Articular chondrocyte of knee joint (primary cell): Measurements from ENCODE around the gene CATSPER4. TPM values are rescaled to one million over a fixed set of nuclear protein-coding genes. Genes with fewer than 3 reads are reported as not detected.

Experiments
- total RNA-seq: library from RNA; depleted of rRNA; stranded (reverse); fragments of >200 nt; gene quantifications from 2 replicates; pipeline ENCODE4 v1.2.3, GENCODE V29; 2012

Gene CATSPER4
- not detected in 2 replicates for total RNA-seq

GRCh38 chr1:26190373-26190987, at the start of gene CATSPER4:
Gene CATSPER4, plus strand, starts transcription at chr1:26190602. Its CDS starts 26 bp downstream, at chr1:26190628.

DNA sequence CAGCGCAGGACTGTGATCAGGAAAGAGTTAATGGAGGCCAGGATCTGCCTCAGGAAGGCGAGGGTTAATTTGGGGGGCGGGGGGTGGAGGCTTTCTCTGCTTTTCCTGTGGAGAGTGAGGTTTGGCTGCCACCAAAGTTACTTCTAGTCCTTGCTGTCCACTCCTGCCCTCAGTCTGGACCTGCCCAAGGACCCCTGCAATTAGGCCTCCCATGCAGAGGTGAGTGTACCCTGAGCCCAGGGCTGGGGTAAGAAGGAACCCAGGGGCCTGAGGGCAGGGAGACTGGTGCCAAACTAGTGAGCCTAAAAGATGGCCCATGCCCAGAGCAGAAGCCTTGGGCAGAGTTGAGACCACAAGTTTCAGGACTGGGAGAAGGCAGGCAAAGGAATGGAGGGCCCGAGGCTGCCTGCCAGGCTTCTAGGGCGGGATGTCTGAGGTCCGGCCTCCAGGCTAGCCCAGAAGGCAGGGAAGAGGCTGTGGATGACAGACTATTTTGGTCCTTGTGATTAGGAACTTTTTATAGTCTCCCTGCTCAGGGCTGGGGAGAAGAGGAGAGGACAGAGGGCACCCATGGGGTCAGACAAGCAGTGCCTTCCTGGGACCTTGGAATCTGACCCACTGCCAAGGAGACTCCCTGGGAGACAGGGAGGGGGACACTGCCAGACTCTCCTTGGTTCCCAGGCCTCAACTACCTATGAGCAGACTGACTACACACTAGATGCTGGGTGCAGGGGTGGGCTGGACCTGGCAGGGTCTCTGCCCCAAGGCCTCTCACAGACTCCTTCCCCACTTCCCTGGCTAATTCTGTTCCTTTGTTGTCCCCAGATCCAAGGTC, 31.3 kb upstream of the CATSPER4 start, which contains the start of gene FAM110D:
FAM110D (plus strand) TSS at position 172 of the 835 bp plus-strand sequence. CDS start 2,213 bp downstream, outside the sequence.

GRCh38 chr1:26168410-26169197, 21.8 kb upstream of the CATSPER4 start, which contains the start of gene C1orf232:
Gene C1orf232, minus strand, starts transcription at chr1:26168963. Its CDS starts 464 bp downstream, at chr1:26168499.

DNA sequence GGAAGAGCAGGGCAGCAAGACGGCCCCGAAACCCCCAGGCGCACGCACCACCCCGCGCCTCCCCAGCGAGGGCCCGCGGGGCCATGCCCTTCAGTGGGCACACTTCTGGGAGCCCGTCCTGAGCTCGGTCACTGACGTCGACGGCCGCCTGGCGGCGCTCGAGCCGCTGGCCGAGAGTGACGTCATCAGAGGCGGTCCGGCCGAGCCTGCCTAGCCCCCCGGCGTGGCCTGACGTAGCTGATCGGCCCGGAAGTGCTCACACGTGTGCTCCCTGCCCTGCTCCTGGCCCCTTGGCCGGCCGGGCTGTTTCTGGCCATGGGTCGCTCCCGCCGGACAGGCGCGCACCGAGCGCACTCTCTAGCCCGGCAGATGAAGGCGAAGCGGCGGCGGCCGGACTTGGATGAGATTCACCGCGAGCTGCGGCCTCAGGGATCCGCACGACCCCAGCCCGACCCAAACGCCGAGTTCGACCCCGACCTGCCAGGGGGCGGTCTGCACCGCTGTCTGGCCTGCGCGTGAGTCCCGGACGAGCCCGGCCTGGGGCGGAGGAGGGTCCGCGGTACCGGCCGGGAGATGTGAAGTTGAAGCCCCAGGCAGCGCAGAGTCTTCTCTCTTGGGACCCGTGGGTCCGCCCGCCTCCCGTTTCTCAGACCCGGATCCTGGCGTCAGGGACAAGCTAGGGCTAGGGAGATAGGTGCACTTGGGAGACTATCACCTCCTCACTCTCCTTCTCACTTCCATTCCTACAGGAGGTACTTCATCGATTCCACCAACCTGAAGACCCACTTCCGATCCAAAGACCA, 20.5 kb upstream of the CATSPER4 start, which contains the start of gene ZNF593:
ZNF593 (plus strand) TSS at position 240 of the 803 bp plus-strand sequence; CDS start at position 316, 76 bp downstream.

DNA sequence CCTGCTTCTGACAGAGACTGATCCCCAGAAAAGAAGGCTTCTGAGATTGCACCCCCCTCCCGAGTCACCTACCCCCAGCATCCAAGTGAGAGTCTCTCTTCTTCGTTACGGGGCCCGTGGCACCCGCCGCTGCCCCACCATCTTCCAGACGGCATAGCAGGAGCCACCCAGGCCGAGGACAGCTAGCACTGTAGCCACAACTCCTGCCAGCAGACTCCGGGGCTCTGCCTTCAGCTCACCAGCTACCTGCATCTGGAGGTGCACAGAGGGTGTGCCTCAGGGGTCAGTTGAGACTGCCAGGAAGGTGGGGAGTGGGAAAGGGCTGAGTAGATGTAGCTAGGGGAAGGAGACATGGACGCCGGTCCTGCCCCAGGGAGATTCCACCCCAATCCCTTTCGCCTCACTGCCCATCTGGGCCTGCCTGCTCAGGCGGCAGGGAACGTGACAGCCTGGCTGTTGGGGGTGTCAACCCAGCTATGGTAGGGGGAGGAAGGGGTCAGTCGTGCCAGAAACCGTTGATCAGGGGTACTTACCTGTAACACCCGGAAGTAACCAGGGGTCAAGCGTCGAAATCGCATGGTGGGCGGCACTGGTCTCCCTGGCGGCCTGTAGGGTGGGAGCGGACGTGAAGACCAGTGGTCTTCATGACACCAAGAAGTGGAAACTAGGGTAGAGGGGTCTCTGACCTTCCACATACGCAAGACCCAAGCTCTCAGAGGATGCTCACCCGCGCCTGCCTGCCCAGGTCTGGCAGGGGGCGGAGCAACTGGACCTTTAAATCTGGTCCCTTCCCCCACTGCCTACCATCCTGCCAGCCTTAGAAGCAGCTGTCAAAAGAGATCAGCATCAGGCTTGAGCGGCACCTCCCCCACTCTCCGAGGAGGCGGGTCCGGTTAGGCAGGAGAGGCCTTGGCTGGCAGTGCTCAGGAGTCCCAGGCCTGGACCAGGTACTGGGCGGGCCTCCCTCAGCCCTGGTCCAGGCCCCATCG, 19.0 kb upstream of the CATSPER4 start, which contains the start of gene ZNF593OS:
ZNF593OS (minus strand) TSS at position 749 of the 989 bp plus-strand sequence; CDS start at position 578, 171 bp downstream.

DNA sequence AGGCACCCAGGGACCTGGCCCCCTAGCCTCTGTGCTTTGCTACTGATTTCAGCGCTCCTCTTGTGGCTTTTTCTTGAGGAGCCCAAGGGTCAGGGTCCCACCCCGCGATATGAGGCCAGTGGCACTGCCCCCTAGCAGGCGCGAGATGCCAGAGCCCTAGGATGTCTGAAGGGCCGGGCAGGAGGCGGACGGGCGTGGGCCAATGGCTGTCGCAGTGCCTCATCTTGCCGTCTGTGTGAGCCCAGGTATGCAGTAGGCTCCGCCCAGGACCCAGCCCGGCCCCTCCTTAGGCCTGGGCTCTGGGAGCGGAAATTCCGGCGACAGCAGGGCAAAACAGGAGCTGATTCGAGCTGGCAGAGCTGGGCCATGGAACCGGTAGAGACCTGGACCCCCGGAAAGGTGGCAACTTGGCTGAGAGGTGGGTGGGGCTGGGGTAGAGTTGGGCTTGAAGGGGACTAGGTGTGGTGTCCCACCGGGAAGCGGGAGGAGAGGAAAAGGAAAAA, 13.2 kb upstream of the CATSPER4 start, which contains the start of gene CNKSR1:
CNKSR1 (plus strand) TSS at position 310 of the 503 bp plus-strand sequence; CDS start at position 367, 57 bp downstream.

GRCh38 chr1:26233903-26234643, 43.7 kb downstream of the CATSPER4 start, which contains the start of gene CEP85:
Gene CEP85, plus strand, starts transcription at chr1:26234200. Its CDS starts 5,584 bp downstream, at chr1:26239784.

Other genes starting within 250 kb of the CATSPER4 start
- 5.2 and 9.5 TPM in 2 replicates for gene PAFAH2, start 192.5 kb upstream of the CATSPER4 start, total RNA-seq
- 0.26 and 1.3 TPM in 2 replicates for gene EXTL1, start 168.8 kb upstream of the CATSPER4 start, total RNA-seq
- not detected in 2 replicates for gene SLC30A2, start 144.5 kb upstream of the CATSPER4 start, total RNA-seq
- gene TRIM63, start 123.0 kb upstream of the CATSPER4 start, total RNA-seq: not detected in 2 replicates
- gene PDIK1L, start 78.8 kb upstream of the CATSPER4 start, total RNA-seq: 6.5 and 6.8 TPM in 2 replicates
- gene FAM110D, start 31.5 kb upstream of the CATSPER4 start, total RNA-seq: not detected in 2 replicates
- not detected in 2 replicates for gene C1orf232, start 21.6 kb upstream of the CATSPER4 start, total RNA-seq
- 17.8 and 18.5 TPM in 2 replicates for gene ZNF593, start 20.7 kb upstream of the CATSPER4 start, total RNA-seq
- not detected in 2 replicates for gene ZNF593OS, start 18.8 kb upstream of the CATSPER4 start, total RNA-seq
- 0.26 TPM in 1 of 2 replicates, not detected in the other for gene CNKSR1, start 13.1 kb upstream of the CATSPER4 start, total RNA-seq
- 10.8 and 11.9 TPM in 2 replicates for gene CEP85, start 43.6 kb downstream of the CATSPER4 start, total RNA-seq
- 67.5 and 71.7 TPM in 2 replicates for gene SH3BGRL3, start 89.5 kb downstream of the CATSPER4 start, total RNA-seq
- gene UBXN11, start 116.0 kb downstream of the CATSPER4 start, total RNA-seq: 5.7 and 6.8 TPM in 2 replicates
- gene CD52, start 127.4 kb downstream of the CATSPER4 start, total RNA-seq: not detected in 2 replicates
- not detected in 2 replicates for gene CRYBG2, start 163.5 kb downstream of the CATSPER4 start, total RNA-seq
- not detected in 2 replicates for gene ZNF683, start 182.1 kb downstream of the CATSPER4 start, total RNA-seq
- not detected in 2 replicates for gene LIN28A, start 220.2 kb downstream of the CATSPER4 start, total RNA-seq
- 59.5 and 71.0 TPM in 2 replicates for gene DHDDS, start 241.7 kb downstream of the CATSPER4 start, total RNA-seq